OCI-M2 (cell line): ENCODE data around the gene NSMCE4A.
"Not testable (repeated sequence)": the region's sequence is repeated elsewhere in the genome, so short reads cannot be mapped to it uniquely, and the experiment has no call there.

Source experiments
- DNase-seq: peaks from one replicate; lab custom pipeline; 2025; ENCODE audit not compliant: unreplicated experiment; lab: John Stamatoyannopoulos, UW

NSMCE4A gene

DNA sequence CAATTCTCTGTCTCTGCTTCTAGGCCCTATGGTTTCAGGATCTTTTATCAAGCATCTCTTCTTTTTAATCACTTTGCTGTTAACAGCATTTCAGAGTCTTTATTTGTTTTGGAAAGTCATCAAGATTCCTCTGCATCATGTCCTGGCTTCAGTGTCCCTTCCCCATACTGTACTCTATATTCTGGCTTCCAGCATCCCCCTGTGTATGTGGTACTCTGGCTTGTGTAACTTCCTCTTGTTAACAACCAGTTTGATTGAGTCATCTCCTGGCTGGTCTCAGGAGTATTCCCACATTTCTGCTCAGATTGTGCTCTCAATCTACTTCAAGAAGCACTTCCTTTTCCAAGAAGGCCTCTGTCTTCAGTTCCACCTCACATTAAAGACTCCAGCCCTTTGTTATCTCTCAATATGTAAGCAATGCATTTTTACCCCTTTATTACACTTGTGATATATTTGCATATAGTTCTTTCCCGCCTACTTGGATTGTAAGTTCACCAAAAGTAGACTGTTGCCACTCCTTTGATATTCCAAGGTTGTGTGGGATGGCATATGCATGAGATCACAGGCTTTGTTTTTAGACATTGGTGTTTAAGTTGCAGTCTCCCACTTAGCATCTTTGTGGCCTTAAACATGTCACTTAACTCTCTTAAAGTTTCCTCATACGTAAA lies 32.1 kb downstream of the NSMCE4A start:
- no peak for DNase-seq

DNA sequence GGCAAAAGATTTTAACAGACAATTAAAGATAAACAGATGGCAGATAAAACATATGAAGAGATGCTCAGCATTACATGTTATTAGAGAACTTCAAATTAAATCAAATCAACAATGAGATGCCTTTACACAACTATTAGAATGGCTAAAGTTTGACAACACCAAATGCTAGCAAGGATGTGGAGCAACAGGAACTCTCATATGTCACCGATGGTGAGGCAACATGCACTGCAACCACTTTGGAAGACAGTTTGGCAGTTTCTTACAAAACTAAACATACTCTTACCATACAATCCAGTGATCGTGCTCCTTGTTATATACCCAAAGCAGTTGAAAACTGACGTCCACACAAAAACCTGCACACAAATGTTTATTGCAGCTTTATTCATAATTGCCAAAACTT lies 33.5 kb downstream of the NSMCE4A start:
- no peak for DNase-seq

DNA sequence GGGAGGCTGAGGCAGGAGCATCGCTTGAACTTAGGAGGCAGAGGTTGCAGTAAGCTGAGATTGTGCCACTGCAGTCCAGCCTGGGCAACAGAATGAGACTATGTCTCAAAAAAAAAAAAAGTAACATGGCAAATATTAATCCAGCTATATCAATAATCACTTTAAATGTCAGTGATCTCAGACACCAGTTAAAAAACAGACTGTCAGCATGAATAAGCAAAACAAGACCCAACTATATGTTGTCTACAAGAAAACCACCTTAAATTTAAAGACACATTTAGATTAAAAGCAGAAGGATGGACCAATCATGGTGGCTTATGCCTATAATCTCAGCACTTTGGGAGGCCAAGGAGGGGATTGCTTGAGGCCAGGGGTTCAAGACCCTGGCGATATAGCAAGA lies 38.7 kb downstream of the NSMCE4A start:
- DNase-seq = no peak

DNA sequence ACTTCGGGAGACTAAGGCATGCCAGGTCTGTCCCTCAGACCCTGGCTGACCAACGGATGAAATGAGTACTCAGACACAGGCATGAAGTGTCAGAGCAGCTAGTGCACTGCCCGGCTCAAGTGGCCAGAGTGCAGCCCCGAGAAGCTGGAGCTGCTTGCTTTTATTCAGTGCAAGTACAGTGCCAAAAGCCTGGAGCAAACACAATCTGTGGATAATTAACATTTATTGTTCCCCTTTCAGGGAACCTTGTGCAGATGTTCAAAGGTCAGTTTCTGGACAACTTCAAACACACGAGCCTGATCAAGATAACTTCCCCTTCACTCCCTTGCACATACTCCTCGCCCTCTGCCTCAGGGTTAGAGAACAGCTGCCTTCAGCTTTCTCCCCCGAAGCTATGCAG lies 39.3 kb downstream of the NSMCE4A start:
- DNase-seq = no peak

DNA sequence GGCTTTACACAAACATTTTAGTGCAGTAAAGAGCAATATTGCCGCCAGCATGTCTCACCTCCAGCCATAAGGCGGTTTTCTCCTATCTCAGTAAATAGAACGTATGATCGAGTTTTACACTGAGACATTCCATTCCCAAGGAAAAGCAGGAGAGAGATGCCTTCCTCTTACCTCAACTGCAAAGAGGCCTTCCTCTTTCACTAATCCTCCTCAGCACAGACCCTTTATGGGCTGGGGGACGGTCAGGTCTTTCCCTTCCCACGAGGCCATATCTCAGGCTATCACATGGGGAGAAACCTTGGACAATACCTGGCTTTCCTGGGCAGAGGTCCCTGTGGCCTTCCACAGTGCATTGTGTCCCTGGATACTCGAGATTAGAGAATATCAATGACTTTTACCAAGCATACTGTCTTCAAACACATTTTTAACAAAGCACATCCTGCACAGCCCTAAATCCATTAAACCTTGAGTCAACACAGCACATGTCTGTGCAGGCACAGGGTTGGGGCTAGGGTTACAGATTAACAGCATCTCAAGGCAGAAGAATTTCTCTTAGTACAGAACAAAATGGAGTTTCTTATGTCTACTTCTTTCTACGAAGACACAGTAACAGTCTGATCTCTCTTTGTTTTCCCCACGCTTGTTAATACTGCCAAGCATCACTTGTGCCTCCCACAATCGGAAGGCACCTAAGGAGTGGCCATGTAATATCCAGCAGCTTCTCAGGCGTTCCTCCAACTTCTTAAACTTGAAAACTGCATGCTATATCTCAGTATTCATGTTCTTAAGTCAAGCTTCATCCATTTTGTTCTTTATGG lies 44.5 kb downstream of the NSMCE4A start:
- DNase-seq = not testable (repeated sequence)

DNA sequence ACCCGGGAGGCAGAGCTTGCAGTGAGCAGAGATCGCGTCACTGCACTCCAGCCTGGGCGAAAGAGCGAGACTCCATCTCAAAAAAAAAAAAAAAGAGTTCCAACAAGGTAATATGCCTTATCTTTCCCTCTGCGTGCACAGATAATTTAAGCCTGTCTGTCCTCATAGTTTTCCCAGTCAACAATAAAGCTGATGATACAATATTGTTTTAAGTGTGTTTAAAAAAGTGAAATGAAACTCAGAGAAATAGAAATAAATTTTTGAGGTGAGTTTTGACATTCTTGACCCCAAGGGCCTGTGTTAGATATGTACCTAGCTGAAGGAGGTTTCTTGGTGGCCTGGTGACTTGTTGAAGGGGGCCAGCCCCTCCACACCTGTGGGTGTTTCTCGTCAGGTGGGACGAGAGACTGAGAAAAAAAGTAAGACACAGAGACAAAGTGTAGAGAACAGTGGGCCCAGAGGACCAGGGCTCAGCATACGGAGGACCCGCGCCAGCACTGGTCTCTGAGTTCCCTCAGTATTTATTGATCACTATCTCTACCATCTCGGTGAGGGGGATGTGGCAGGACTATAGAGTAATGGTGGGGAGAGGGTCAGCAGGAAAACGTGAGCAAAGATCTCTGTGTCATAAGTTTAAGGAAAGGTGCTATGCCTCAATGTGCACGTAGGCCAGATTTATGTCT lies 45.3 kb downstream of the NSMCE4A start:
- not testable (repeated sequence) for DNase-seq

DNA sequence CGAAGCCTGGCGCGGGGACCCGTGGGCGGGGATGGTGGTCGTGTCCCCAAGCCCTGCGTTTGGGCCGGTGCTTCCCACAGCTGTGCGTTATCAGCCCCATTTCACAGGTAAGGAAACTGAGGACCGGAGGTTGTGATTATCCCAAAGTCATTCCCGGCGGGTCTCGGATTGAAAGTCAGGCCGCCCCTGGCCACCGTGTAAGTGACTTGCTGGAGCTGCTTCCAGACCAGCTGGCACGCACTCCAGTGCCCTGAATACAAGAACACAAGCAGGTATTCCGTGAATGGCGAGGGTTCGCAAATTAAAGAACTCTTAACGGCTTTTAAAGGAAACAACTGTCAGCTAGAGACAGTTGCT lies 46.5 kb downstream of the NSMCE4A start:
- no peak for DNase-seq

DNA sequence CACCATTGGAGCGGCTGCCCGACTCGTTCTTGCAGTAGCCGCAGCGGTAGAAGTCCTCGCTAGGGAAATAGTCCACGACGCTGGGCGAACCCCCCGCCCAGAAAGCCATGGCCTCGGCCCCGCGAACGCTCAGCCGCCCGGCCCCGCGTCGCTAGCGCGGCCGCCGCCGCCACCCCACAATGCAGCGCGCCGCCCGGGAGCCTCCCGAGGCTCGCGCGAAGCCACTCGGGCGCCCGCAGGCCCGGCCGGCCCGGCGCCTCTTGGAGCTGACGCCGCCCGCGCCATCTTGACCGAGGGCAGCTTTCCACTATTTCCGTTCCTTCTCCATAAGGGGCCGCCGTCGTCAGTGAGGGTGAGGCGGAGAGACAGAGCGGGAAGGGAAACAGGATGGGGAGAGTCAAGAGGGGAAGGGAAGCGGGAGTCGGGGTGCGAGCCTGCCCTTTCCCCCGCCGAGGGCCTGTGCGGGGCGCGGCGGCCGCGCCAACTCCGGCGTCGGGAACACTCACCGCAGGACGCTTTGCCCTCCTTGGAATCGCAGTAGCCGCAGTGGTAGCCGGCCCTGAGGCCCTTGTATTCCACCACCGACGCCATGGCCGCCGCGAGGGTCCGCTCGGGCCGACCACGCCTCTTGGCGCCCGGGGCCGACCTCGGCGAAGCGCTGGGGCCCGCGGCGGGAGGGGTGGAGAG lies 47.0 kb downstream of the NSMCE4A start, which contains the start of gene ATE1:
TSS of gene ATE1 (minus strand) at position 191 of the 687 bp plus-strand sequence. CDS start at position 109, 82 bp downstream.
- no peak for DNase-seq

DNA sequence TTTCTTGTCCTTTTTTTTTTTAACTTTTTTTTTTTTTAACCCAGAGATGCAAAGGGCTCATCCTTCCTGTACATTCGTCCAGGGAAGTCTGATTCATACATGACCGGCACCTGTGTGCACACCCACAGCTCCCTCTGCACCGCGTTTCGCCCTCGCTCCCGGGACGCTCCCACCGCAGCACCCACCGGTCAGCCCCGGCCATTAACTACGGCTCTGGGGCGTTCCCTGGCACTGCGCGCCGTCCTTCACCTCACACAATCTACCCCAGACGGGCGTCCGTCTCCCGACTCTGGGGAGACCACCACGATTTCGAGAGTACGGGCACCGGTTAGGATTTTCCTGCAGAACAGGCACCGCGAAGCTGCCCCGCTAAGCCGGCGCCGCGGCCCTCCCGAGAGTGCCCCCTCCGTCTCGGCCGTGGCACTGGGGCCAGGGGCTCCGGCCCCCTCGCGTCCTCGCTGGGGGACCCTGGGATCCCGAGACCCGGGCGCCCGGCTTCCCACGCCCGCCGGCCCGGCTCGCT lies 47.6 kb downstream of the NSMCE4A start:
- no peak for DNase-seq

DNA sequence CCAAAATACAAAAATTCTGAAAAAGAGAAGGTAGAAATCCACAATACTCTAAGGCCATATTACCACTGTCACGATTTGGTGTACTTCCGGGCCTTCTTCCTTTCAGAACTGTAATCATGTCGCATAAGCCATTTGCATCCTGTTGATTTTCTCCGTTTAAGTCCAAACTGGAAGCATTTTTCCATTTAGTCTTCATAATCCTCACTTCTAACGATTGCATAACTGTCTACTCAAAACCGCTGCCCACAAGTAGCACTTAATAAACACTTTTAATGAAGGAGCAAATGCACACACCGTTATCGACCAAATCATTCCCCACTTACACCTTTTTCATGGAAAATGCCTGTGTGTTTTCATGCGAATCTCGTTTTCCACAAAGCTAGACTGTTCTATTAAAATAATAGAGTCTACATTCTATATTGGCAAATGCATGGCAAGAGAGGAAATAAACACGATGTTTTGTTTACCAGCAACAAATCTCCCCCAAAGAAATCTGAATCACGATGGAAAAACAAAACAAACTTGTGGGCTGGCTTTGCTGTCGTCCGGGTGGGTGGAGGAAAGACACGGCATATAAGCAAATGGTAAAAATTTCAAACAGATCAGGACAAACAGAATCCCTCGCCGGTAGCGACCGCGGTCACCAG lies 48.2 kb downstream of the NSMCE4A start:
- DNase-seq = no peak

DNA sequence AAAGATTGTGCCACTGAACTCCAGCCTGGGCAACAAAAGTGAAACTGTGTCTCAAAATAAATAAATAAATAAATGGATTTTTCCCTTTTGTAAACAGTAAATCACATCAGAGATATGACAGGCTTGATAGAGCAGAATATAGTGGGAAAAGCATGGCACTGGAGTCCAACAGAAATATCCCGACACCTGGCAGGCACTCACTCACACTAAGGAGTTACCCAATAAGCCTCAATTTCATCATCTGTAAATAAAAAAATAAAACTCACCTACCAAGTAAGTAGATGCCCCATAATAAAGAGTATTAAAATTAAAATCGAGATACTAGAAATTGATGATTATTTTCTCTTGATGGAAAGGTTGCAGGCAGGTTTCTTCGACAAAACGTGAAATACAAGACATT lies 48.9 kb downstream of the NSMCE4A start:
- DNase-seq = no peak

DNA sequence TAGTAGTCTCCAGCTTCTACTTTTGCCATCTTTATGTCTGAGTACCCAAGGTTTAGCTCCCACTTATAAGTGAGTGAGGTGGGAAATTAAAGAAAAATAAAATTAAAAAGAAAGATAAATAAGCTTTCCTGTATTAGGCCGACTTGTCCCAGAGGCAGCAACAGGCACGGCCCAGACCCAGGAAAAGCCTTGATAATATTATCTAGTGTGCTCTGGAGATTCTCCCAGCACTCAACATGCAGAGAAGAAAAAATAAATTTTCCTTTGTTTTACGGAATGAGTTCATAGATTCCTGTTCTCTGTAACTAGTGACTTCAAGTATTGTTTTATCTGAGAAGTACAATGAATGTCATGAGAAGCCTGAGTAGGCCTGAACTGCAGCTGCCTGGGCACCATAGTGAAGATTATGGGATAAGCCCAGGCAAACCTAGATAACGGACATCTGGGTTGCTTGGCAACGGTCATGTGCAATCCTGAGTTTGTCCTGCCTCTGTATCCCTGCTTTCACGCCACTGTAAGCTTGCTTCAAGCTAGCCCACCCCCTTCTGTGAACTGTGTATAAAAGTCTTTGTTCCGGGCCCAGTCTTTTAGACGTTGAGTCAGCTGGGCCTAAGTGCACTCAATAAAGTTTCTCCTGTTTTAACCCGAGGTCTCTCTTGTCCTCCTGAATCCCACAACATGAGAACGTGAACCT lies 53.6 kb downstream of the NSMCE4A start:
- DNase-seq = no peak

DNA sequence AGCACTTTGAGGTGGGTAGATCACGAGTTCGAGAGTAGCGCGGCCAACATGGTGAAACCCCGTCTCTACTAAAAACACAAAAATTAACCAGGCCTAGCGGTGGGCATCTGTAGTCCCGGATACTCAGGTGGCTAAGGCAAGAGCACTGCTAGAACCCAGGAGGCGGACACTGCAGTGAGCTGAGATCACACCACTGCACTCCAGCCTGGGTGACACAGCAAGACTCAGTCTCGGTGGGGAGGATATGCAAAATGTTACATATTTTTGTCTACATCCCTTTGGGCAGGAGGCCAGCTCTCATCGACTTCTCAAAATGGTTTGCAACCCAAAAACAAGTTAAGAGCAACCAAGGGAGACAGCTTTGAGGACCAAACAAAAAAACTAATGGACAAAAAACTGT lies 55.4 kb downstream of the NSMCE4A start:
- DNase-seq = no peak

DNA sequence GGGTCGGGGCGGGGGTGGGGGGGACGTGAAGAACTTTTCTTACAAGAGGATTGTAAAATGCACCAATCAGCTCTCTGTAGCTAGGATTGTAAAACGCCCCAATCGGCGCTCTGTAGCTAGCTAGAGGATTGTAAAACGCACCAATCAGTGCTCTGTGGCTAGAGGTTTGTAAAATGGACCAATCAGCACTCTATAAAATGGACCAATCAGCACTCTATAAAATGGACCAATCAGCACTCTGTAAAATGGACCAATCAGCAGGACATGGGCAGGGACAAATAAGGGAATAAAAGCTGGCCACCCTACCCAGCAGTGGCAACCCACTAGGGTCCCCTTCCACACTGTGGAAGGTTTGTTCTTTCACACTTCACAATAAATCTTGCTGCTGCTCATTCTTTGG lies 56.2 kb downstream of the NSMCE4A start:
- DNase-seq = not testable (repeated sequence)

DNA sequence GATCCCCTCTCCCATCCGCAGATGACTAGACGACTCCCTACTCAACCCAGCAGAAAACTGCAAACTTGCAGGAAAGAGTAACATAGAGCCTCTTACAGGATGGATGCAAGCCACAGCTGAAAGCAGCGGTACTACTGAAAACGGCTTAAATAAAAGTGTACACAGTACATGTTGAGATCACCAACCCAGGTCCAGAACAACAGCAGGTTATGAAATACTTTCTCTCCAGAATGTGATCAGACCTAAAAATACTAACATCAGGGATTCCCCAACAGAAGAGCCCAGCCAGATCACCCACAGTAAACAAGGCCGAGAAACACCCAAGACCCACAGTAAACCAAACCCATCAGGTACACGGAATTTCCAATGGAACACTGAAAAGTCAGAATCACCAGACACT lies 60.4 kb downstream of the NSMCE4A start:
- no peak for DNase-seq

DNA sequence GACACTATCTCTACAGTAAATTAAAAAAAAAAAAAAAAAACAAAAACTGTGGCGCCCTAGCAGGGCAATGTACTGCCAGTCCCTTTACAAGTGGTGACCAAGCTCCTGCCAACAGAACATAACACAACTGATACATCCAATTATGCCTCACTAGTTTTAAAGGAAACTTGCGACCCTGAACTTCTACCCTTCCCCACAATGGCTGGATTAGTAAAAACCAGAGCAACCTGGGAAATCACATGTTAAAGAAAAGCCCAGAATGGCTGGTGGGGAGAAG lies 63.7 kb downstream of the NSMCE4A start:
- no peak for DNase-seq

DNA sequence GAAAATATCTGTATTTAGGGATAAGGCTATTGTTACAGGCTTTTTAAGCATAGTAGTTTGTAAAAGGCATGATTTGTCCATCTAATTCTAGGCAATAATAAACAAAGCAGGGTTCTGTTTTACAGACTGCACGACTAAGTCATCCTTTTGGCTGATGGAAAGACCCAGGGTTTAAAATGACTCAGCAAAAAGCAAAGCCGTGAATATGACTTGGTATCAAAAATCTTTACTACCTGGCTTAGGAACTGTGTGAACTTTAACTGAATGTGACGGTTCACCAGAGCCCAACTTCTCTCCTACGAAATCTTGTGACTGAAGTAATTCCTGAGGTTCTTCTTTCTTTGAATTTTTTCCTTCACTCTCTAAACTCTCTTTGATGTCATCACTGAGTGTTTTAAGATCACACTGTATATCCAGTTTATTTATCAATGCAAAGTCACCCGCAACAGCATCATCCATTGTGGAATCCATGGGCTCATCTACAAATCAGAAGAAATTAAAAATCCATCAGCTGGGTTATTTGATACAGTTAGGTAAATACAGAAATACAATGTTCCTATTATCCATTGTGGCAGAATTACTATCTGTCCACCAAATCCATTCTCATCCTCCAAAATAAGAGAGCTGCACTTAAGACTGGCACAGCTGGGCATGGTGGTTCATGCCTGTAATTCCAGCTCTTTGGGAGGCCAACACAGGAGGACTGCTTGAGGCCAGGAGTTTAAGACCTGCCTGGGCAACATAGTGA lies 64.2 kb downstream of the NSMCE4A start:
- no peak for DNase-seq
